ENCODE results near the gene ZNF100.

DNA sequence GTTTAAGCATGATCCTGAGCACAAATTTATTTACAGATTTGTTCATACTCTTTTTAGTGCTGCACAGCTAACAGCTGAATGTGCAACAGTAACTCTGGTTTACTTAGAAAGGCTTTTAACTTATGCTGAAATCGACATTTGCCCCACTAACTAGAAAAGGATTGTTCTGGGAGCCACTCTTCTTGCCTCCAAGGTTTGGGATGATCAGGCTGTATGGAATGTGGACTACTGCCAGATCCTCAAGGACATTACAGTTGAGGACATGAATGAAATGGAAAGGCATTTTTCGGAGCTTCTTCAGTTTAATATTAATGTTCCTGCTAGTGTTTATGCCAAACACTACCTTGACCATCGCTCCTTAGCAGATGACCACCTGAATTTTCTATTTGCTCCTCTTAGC is 16.0 kb downstream of the ZNF100 start:
- TF ChIP-seq, protein P1, sequence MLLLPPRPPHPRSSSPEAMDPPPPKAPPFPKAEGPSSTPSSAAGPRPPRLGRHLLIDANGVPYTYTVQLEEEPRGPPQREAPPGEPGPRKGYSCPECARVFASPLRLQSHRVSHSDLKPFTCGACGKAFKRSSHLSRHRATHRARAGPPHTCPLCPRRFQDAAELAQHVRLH (tag by site-specific recombination; IDR thresholded peaks at IDR 0.05), result no peak
- TF ChIP-seq, protein P2, sequence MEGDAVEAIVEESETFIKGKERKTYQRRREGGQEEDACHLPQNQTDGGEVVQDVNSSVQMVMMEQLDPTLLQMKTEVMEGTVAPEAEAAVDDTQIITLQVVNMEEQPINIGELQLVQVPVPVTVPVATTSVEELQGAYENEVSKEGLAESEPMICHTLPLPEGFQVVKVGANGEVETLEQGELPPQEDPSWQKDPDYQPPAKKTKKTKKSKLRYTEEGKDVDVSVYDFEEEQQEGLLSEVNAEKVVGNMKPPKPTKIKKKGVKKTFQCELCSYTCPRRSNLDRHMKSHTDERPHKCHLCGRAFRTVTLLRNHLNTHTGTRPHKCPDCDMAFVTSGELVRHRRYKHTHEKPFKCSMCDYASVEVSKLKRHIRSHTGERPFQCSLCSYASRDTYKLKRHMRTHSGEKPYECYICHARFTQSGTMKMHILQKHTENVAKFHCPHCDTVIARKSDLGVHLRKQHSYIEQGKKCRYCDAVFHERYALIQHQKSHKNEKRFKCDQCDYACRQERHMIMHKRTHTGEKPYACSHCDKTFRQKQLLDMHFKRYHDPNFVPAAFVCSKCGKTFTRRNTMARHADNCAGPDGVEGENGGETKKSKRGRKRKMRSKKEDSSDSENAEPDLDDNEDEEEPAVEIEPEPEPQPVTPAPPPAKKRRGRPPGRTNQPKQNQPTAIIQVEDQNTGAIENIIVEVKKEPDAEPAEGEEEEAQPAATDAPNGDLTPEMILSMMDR (tag by site-specific recombination; IDR thresholded peaks at IDR 0.05), result no peak
- TF ChIP-seq ZNF138 (tag by site-specific recombination; IDR thresholded peaks at IDR 0.05; ENCODE audit: borderline replicate concordance) (no peak), ZNF777 (tag by site-specific recombination; IDR thresholded peaks at IDR 0.05; ENCODE audit: borderline replicate concordance) (no peak), ZNF133 (tag by site-specific recombination; IDR thresholded peaks at IDR 0.05) (no peak), ZNF514 (tag by site-specific recombination; IDR thresholded peaks at IDR 0.05) (no peak)
- TF ChIP-seq, protein P3, sequence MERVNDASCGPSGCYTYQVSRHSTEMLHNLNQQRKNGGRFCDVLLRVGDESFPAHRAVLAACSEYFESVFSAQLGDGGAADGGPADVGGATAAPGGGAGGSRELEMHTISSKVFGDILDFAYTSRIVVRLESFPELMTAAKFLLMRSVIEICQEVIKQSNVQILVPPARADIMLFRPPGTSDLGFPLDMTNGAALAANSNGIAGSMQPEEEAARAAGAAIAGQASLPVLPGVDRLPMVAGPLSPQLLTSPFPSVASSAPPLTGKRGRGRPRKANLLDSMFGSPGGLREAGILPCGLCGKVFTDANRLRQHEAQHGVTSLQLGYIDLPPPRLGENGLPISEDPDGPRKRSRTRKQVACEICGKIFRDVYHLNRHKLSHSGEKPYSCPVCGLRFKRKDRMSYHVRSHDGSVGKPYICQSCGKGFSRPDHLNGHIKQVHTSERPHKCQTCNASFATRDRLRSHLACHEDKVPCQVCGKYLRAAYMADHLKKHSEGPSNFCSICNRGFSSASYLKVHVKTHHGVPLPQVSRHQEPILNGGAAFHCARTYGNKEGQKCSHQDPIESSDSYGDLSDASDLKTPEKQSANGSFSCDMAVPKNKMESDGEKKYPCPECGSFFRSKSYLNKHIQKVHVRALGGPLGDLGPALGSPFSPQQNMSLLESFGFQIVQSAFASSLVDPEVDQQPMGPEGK (tag by site-specific recombination; IDR thresholded peaks at IDR 0.05), result no peak
